Panc1 (cell line): ENCODE results near the gene PSMA6.

Experiments
- POLR2AphosphoS5 ChIP-seq: IDR thresholded peaks from 2 replicates; pipeline ENCODE4 v1.6.1; 2012; ENCODE audit warnings: mild to moderate bottlenecking, low read depth, low read length, moderate library complexity
- SIN3A ChIP-seq: IDR thresholded peaks from 2 replicates; pipeline ENCODE4 v1.6.1; 2012; ENCODE audit warnings: low read depth, mild to moderate bottlenecking, low read length, moderate library complexity, borderline replicate concordance; ENCODE audit not compliant: insufficient read depth
- TCF7L2 ChIP-seq: IDR thresholded peaks from 2 replicates; pipeline ENCODE4 v1.6.1; 2011; ENCODE audit warnings: mild to moderate bottlenecking, low read depth, low read length, inconsistent platforms
- TF ChIP-seq, protein P1 (sequence below): fragments of 450-650 bp; IDR thresholded peaks from 2 replicates; pipeline ENCODE4 v1.5.1; 2017; ENCODE audit warnings: mild to moderate bottlenecking
- TF ChIP-seq, protein P2 (sequence below), 2 experiments: IDR thresholded peaks; 2 replicates each; pipeline ENCODE4 v1.6.1; 2011 to 2012; ENCODE audit warnings: low read depth in 2 of 2, control low read depth in 1 of 2, low read length in 1 of 2, mild to moderate bottlenecking in 1 of 2, moderate library complexity in 1 of 2; ENCODE audit not compliant: insufficient read depth in 1 of 2

DNA sequence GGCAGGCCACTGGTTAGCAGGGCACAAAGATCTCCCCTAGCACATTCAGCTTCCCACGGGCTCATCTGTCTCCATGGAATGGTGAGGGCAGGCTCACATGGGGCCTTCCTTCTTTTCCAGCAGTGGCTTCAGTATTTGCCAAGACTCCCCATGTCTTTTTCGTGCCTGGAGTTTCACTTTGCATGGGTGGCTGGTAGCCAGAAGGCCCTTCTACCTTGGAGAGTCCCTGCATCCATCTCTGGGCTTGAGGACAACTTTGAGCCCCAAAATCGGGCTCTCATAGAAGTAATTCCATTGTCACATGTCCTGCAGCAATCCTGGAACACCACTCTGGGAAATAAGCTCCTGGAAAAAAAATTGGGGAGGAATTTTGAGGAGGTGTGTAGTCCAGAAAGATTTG lies 70.3 kb downstream of the PSMA6 start:
- TF ChIP-seq, protein P1, sequence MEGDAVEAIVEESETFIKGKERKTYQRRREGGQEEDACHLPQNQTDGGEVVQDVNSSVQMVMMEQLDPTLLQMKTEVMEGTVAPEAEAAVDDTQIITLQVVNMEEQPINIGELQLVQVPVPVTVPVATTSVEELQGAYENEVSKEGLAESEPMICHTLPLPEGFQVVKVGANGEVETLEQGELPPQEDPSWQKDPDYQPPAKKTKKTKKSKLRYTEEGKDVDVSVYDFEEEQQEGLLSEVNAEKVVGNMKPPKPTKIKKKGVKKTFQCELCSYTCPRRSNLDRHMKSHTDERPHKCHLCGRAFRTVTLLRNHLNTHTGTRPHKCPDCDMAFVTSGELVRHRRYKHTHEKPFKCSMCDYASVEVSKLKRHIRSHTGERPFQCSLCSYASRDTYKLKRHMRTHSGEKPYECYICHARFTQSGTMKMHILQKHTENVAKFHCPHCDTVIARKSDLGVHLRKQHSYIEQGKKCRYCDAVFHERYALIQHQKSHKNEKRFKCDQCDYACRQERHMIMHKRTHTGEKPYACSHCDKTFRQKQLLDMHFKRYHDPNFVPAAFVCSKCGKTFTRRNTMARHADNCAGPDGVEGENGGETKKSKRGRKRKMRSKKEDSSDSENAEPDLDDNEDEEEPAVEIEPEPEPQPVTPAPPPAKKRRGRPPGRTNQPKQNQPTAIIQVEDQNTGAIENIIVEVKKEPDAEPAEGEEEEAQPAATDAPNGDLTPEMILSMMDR: no peak
- no peak for TF ChIP-seq POLR2AphosphoS5
- TF ChIP-seq, protein P2, sequence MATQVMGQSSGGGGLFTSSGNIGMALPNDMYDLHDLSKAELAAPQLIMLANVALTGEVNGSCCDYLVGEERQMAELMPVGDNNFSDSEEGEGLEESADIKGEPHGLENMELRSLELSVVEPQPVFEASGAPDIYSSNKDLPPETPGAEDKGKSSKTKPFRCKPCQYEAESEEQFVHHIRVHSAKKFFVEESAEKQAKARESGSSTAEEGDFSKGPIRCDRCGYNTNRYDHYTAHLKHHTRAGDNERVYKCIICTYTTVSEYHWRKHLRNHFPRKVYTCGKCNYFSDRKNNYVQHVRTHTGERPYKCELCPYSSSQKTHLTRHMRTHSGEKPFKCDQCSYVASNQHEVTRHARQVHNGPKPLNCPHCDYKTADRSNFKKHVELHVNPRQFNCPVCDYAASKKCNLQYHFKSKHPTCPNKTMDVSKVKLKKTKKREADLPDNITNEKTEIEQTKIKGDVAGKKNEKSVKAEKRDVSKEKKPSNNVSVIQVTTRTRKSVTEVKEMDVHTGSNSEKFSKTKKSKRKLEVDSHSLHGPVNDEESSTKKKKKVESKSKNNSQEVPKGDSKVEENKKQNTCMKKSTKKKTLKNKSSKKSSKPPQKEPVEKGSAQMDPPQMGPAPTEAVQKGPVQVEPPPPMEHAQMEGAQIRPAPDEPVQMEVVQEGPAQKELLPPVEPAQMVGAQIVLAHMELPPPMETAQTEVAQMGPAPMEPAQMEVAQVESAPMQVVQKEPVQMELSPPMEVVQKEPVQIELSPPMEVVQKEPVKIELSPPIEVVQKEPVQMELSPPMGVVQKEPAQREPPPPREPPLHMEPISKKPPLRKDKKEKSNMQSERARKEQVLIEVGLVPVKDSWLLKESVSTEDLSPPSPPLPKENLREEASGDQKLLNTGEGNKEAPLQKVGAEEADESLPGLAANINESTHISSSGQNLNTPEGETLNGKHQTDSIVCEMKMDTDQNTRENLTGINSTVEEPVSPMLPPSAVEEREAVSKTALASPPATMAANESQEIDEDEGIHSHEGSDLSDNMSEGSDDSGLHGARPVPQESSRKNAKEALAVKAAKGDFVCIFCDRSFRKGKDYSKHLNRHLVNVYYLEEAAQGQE (IDR thresholded peaks at IDR 0.05; ENCODE audit: insufficient read depth in 1 of 2, low read depth in 2 of 2, low read length in 1 of 2): no peak
- no peak for TF ChIP-seq TCF7L2
- no peak for TF ChIP-seq SIN3A
